Measurements from ENCODE around the gene TBC1D5.
A peak's percentile ranks its signal among the peaks of the same experiment; 100 is the strongest.

TBC1D5 gene

GRCh38 chr3:17759901-17760300, 17.5 kb upstream of the TBC1D5 start:
- Mint-ChIP-seq H3K27ac (no peak overlapping the region), H3K27me3 (ENCODE audit: low read depth) (peaks cover 40% of the 10 kb centered on the region), H3K36me3 (ENCODE audit: low read depth) (no peaks in the 10 kb centered on the region), H3K9me3 (no peaks in the 10 kb centered on the region), H3K4me1 (ENCODE audit: low read depth) (peaks cover 10% of the 10 kb centered on the region), H3K4me3 (no peak overlapping the region)

GRCh38 chr3:17755836-17756235, 13.4 kb upstream of the TBC1D5 start:
- Mint-ChIP-seq H3K27me3 (ENCODE audit: low read depth) (peaks cover 31% of the 10 kb centered on the region), H3K4me1 (ENCODE audit: low read depth) (peaks cover 10% of the 10 kb centered on the region), H3K36me3 (ENCODE audit: low read depth) (no peaks in the 10 kb centered on the region), H3K4me3 (no peak overlapping the region), H3K27ac (no peak overlapping the region), H3K9me3 (no peaks in the 10 kb centered on the region)

GRCh38 chr3:17753632-17753992, 11.2 kb upstream of the TBC1D5 start:
- Mint-ChIP-seq H3K36me3 (ENCODE audit: low read depth) (no peaks in the 10 kb centered on the region), H3K4me1 (ENCODE audit: low read depth) (peaks cover 21% of the 10 kb centered on the region), H3K9me3 (no peaks in the 10 kb centered on the region), H3K27me3 (ENCODE audit: low read depth) (peaks cover 27% of the 10 kb centered on the region), H3K4me3 (no peak overlapping the region), H3K27ac (no peak overlapping the region)

- peaks cover 27% of the 10 kb centered on the region for H3K27me3 Mint-ChIP-seq (ENCODE audit: low read depth)
- peaks cover 21% of the 10 kb centered on the region for H3K4me1 Mint-ChIP-seq (ENCODE audit: low read depth)
- H3K9me3 Mint-ChIP-seq, result no peaks in the 10 kb centered on the region
- H3K27ac Mint-ChIP-seq, result no peak overlapping the region
- no peaks in the 10 kb centered on the region for H3K36me3 Mint-ChIP-seq (ENCODE audit: low read depth)
- H3K4me3 Mint-ChIP-seq, result no peak overlapping the region
Observed at GRCh38 chr3:17752876-17753631, 10.6 kb upstream of the TBC1D5 start.

GRCh38 chr3:17752436-17752835, 10.0 kb upstream of the TBC1D5 start:
- Mint-ChIP-seq H3K36me3 (ENCODE audit: low read depth) (no peaks in the 10 kb centered on the region), H3K27ac (no peak overlapping the region), H3K9me3 (no peaks in the 10 kb centered on the region), H3K4me1 (ENCODE audit: low read depth) (peaks cover 24% of the 10 kb centered on the region), H3K27me3 (ENCODE audit: low read depth) (peaks cover 24% of the 10 kb centered on the region), H3K4me3 (no peak overlapping the region)

GRCh38 chr3:17749705-17750293, 7.4 kb upstream of the TBC1D5 start:
- H3K36me3 Mint-ChIP-seq (ENCODE audit: low read depth), result no peaks in the 10 kb centered on the region
- peak overlapping the region; percentile 73 for H3K4me3 Mint-ChIP-seq
- peaks cover 18% of the 10 kb centered on the region for H3K4me1 Mint-ChIP-seq (ENCODE audit: low read depth)
- H3K27ac Mint-ChIP-seq, result peak overlapping the region; percentile 62
- peaks cover 8% of the 10 kb centered on the region for H3K27me3 Mint-ChIP-seq (ENCODE audit: low read depth)
- H3K9me3 Mint-ChIP-seq, result no peaks in the 10 kb centered on the region

GRCh38 chr3:17749281-17749680, 6.8 kb upstream of the TBC1D5 start:
- Mint-ChIP-seq H3K9me3 (no peaks in the 10 kb centered on the region), H3K4me1 (ENCODE audit: low read depth) (peaks cover 18% of the 10 kb centered on the region), H3K27ac (peak overlapping the region; percentile 26), H3K27me3 (ENCODE audit: low read depth) (peaks cover 8% of the 10 kb centered on the region), H3K4me3 (peak overlapping the region; percentile 73), H3K36me3 (ENCODE audit: low read depth) (no peaks in the 10 kb centered on the region)

- H3K36me3 Mint-ChIP-seq (ENCODE audit: low read depth), result no peaks in the 10 kb centered on the region
- no peak overlapping the region for H3K4me3 Mint-ChIP-seq
- peak overlapping the region; percentile 37 for H3K27ac Mint-ChIP-seq
- H3K4me1 Mint-ChIP-seq (ENCODE audit: low read depth), result peaks cover 23% of the 10 kb centered on the region
- no peaks in the 10 kb centered on the region for H3K9me3 Mint-ChIP-seq
- H3K27me3 Mint-ChIP-seq (ENCODE audit: low read depth), result peaks cover 6% of the 10 kb centered on the region
Observed at GRCh38 chr3:17747890-17748247, 5.4 kb upstream of the TBC1D5 start.

GRCh38 chr3:17747174-17747889, 4.9 kb upstream of the TBC1D5 start:
- Mint-ChIP-seq H3K4me1 (ENCODE audit: low read depth) (peaks cover 23% of the 10 kb centered on the region), H3K4me3 (no peak overlapping the region), H3K36me3 (ENCODE audit: low read depth) (no peaks in the 10 kb centered on the region), H3K27ac (peak overlapping the region; percentile 60), H3K9me3 (no peaks in the 10 kb centered on the region), H3K27me3 (ENCODE audit: low read depth) (peaks cover under 1% of the 10 kb centered on the region)

GRCh38 chr3:17745894-17746293, 3.5 kb upstream of the TBC1D5 start:
- Mint-ChIP-seq H3K9me3 (no peaks in the 10 kb centered on the region), H3K27ac (no peak overlapping the region)

GRCh38 chr3:17745301-17745700, 2.9 kb upstream of the TBC1D5 start:
- Mint-ChIP-seq H3K27me3 (ENCODE audit: low read depth) (no peaks in the 10 kb centered on the region), H3K9me3 (no peaks in the 10 kb centered on the region), H3K4me1 (ENCODE audit: low read depth) (peaks cover 31% of the 10 kb centered on the region), H3K27ac (no peak overlapping the region), H3K4me3 (no peak overlapping the region), H3K36me3 (ENCODE audit: low read depth) (peaks cover 1% of the 10 kb centered on the region)

More at GRCh38 chr3:17745894-17746293, 3.5 kb upstream of the TBC1D5 start:
- Mint-ChIP-seq H3K4me3 (no peak overlapping the region), H3K4me1 (ENCODE audit: low read depth) (peaks cover 28% of the 10 kb centered on the region), H3K36me3 (ENCODE audit: low read depth) (no peaks in the 10 kb centered on the region), H3K27me3 (ENCODE audit: low read depth) (no peaks in the 10 kb centered on the region)

- Mint-ChIP-seq H3K36me3 (ENCODE audit: low read depth) (peaks cover 1% of the 10 kb centered on the region), H3K9me3 (no peaks in the 10 kb centered on the region), H3K4me1 (ENCODE audit: low read depth) (peaks cover 28% of the 10 kb centered on the region), H3K4me3 (no peak overlapping the region), H3K27ac (no peak overlapping the region), H3K27me3 (ENCODE audit: low read depth) (no peaks in the 10 kb centered on the region)
Observed at GRCh38 chr3:17744693-17745092, 2.3 kb upstream of the TBC1D5 start.

GRCh38 chr3:17743658-17743995, 1.2 kb upstream of the TBC1D5 start:
- peaks cover 26% of the 10 kb centered on the region for H3K4me1 Mint-ChIP-seq (ENCODE audit: low read depth)

GRCh38 chr3:17742880-17743657, 638 bp upstream of the TBC1D5 start:
- Mint-ChIP-seq H3K27me3 (ENCODE audit: low read depth) (no peaks in the 10 kb centered on the region), H3K36me3 (ENCODE audit: low read depth) (peaks cover 5% of the 10 kb centered on the region), H3K9me3 (no peaks in the 10 kb centered on the region), H3K4me1 (ENCODE audit: low read depth) (peaks cover 28% of the 10 kb centered on the region), H3K27ac (peak overlapping the region; percentile 86), H3K4me3 (peak overlapping the region; percentile 91)

More at GRCh38 chr3:17743658-17743995, 1.2 kb upstream of the TBC1D5 start:
- peak overlapping the region; percentile 91 for H3K4me3 Mint-ChIP-seq
- H3K36me3 Mint-ChIP-seq (ENCODE audit: low read depth), result peaks cover 5% of the 10 kb centered on the region
- no peaks in the 10 kb centered on the region for H3K9me3 Mint-ChIP-seq
- H3K27ac Mint-ChIP-seq, result peak overlapping the region; percentile 86
- no peaks in the 10 kb centered on the region for H3K27me3 Mint-ChIP-seq (ENCODE audit: low read depth)

All from T-helper 1 cell treated with Interleukin-12 subunit alpha and Interleukin-12 subunit beta and Interleukin-4 antibody, amounts not matched to agents 30 μg/mL and 1 μg/mL, for 36 hours (primary cell).